SK-N-DZ (cell line): ENCODE data around the gene AKR1C2.

Experiments
- small RNA-seq, 2 experiments: library from RNA; depleted of rRNA; stranded (forward); fragments of <200 nt; gene quantifications; one replicate each; pipeline ENCODE3, GENCODE V24; 2014

AKR1C2 gene

Small RNA genes lying within 50 kb of the gene (small RNA-seq; reads per million reads assigned to genes)
- 0 to 0.76 reads per million in 2 experiments for gene RF00096
